ENCODE results near the gene LMF1. TPM values are rescaled to one million over a fixed set of nuclear protein-coding genes. Genes with fewer than 3 reads are reported as not detected.

The LMF1 gene
- total RNA-seq, 1 experiment from 2014 or later = 25.9 TPM

DNA sequence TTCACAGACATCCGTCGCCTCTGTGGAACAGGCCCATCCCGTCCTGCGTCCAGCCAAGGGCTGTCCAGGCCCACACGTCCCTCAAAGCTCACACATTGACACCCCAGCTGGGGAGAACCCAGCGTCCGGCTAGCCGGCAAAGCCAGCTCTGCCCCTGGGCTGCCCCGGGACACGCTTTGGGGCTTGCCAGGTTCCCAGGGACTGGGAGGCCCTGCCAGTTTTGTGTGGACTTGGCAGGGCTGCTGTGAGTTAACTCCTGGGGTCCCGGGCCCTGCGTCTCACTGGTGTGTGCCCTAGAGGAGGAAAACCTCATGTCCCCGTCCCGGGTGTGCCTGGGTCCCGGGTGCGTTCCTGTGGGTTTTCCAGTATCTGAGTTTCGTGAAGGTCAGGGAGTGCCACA, 17.1 kb upstream of the LMF1 start:
- in situ Hi-C loops (cut with HindIII; ENCODE audit: low sequenced_read_pairs) = loop anchor here (5.0 to 10.0 kb wide), 3 partner anchors 49 to 156 kb away; no protein-coding TSS in a partner anchor
- DNase-seq (ENCODE audit: low spot score) = peak; percentile 23

- in situ Hi-C loops (cut with HindIII; ENCODE audit: low sequenced_read_pairs) = loop anchor here (5.0 to 10.0 kb wide), 3 partner anchors 50 to 155 kb away; no protein-coding TSS in a partner anchor
- no peak for DNase-seq (ENCODE audit: low spot score)
These were observed 16.3 kb upstream of the LMF1 start for GRCh38 chr16:986925-987582.

- DNase-seq (ENCODE audit: low spot score) = no peak
- in situ Hi-C loops (cut with HindIII; ENCODE audit: low sequenced_read_pairs) = loop anchor here (5.0 to 10.0 kb wide), 3 partner anchors 51 to 154 kb away; no protein-coding TSS in a partner anchor
These were observed 15.6 kb upstream of the LMF1 start for GRCh38 chr16:986411-986810.

- DNase-seq (ENCODE audit: low spot score) = no peak
- in situ Hi-C loops (cut with HindIII; ENCODE audit: low sequenced_read_pairs) = loop anchor here (5.0 to 10.0 kb wide), 3 partner anchors 51 to 154 kb away; no protein-coding TSS in a partner anchor
These were observed 15.0 kb upstream of the LMF1 start for GRCh38 chr16:985646-986400.

DNA sequence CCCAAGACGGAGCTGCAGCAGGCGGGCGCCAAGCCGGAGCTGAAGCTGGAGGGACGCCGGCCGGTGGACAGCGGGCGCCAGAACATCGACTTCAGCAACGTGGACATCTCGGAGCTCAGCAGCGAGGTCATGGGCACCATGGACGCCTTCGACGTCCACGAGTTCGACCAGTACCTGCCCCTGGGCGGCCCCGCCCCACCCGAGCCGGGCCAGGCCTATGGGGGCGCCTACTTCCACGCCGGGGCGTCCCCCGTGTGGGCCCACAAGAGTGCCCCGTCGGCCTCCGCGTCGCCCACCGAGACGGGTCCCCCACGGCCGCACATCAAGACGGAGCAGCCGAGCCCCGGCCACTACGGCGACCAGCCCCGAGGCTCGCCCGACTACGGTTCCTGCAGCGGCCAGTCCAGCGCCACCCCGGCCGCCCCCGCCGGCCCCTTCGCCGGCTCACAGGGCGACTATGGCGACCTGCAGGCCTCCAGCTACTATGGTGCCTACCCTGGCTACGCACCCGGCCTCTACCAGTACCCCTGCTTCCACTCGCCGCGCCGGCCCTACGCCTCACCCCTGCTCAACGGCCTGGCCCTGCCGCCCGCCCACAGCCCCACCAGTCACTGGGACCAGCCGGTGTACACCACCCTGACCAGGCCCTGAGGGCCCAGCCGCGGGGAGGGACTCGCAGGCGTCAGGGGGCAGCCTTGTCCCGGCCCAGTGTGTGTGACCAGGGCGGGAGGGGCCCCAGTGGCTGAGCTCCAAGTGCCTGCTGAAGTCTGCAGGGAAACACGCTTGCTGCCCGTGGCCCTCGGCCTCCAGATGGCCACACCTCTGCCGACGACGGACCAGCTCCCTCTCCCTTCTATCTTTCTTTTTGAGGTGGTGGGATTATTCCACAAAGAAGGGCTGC, 14.2 kb upstream of the LMF1 start:
- in situ Hi-C loops (cut with HindIII; ENCODE audit: low sequenced_read_pairs) = loop anchor here (5.0 to 10.0 kb wide), 3 partner anchors 52 to 153 kb away; no protein-coding TSS in a partner anchor
- DNase-seq (ENCODE audit: low spot score) = no peak

DNA sequence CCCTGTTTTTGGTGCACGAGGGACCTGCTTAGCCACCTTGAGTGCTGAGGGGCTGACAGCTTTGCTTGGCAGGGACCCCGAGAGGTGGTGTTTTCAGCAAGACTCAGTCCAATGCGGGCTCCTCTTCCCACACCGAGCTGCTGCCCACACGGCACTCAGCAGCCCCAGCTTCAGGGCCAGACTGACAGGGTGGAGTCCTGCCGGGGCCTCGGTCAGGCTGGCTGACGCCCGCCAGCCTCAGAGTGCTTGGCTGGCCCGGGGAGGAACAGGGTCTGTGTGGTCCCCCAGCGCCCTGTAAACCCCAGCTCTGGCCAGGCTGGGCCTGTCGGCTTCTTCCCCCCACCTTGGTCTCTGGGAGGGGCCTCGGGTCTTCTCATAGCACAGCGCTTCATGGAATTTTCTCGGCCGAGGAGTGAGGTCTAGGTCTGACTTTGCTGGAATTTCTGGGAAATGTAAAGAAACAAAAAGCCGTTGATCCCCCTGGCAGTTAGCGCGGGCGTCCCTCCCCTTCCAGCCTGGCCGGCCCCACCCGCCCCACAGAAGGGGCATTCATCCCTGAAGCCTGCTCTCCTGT, 13.4 kb upstream of the LMF1 start:
- DNase-seq (ENCODE audit: low spot score) = no peak
- in situ Hi-C loops (cut with HindIII; ENCODE audit: low sequenced_read_pairs) = loop anchor here (10.0 kb wide), 1 partner anchor 69 kb away; no protein-coding TSS in a partner anchor

GRCh38 chr16:983044-984030, 12.6 kb upstream of the LMF1 start:
- in situ Hi-C loops (cut with HindIII; ENCODE audit: low sequenced_read_pairs) = loop anchor here (10.0 kb wide), 1 partner anchor 69 kb away; no protein-coding TSS in a partner anchor
- no peak for DNase-seq (ENCODE audit: low spot score)

GRCh38 chr16:982145-983043, 11.6 kb upstream of the LMF1 start:
- no peak for DNase-seq (ENCODE audit: low spot score)

GRCh38 chr16:981695-982144, 10.9 kb upstream of the LMF1 start, which contains the start of gene SOX8:
TSS of gene SOX8 (plus strand) at chr16:981770. CDS start at chr16:981923, 153 bp downstream.
- no peak for DNase-seq (ENCODE audit: low spot score)
- in situ Hi-C loops (cut with HindIII; ENCODE audit: low sequenced_read_pairs) = loop anchor here (10.0 kb wide), 1 partner anchor 67 kb away; no protein-coding TSS in a partner anchor

More at GRCh38 chr16:982145-983043, 11.6 kb upstream of the LMF1 start:
- in situ Hi-C loops (cut with HindIII; ENCODE audit: low sequenced_read_pairs) = loop anchor here (10.0 kb wide), 1 partner anchor 68 kb away; no protein-coding TSS in a partner anchor

- no peak for DNase-seq (ENCODE audit: low spot score)
- in situ Hi-C loops (cut with HindIII; ENCODE audit: low sequenced_read_pairs) = loop anchor here (10.0 kb wide), 1 partner anchor 66 kb away; no protein-coding TSS in a partner anchor
These were observed 9.7 kb upstream of the LMF1 start for GRCh38 chr16:980595-980854.

DNA sequence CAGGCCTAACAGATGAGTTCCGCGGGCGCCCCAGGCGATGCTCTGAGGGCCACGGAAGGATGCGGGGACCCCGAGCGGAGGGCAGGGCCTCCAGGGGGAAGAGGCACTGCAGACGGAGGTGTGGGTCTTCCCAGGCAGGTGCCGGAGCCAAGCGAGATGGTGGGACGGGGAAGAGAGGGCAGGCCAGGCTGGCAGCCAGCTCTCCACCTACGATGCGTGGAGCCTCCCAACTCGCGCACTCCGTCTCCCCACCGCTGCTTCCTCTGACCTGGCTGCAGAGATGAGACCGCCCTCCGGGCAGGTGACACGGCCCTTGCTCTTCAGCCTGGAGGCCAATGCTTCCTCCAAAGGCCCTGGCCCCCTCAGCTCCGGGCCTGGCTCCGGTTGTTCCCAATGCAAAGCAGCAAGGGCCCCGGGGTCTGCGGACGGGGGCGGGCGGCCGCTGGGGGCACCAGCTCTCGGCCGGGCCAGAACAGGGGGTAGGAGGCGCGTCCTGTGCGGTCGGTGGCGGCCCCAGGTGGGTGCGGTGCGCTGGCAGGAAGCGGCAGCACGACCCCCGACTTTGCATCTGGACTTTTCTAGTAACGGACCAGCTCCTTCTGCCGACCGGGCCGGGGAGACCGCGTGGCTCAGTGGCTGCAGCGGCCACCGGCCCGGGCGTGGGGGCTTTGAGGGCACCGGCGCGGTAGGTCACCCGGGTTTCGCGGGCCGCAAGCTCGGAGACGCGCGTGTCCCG, 9.2 kb upstream of the LMF1 start:
- DNase-seq (ENCODE audit: low spot score) = no peak

GRCh38 chr16:979147-979546, 8.4 kb upstream of the LMF1 start:
- in situ Hi-C loops (cut with HindIII; ENCODE audit: low sequenced_read_pairs) = loop anchor here (10.0 kb wide), 1 partner anchor 264 kb away; the partner anchor contains the start of gene METRN

More for the DNA sequence above, 9.2 kb upstream of the LMF1 start:
- in situ Hi-C loops (cut with HindIII; ENCODE audit: low sequenced_read_pairs) = loop anchor here (10.0 kb wide), 2 partner anchors 65 to 265 kb away; partner anchors contain the start of gene METRN

DNA sequence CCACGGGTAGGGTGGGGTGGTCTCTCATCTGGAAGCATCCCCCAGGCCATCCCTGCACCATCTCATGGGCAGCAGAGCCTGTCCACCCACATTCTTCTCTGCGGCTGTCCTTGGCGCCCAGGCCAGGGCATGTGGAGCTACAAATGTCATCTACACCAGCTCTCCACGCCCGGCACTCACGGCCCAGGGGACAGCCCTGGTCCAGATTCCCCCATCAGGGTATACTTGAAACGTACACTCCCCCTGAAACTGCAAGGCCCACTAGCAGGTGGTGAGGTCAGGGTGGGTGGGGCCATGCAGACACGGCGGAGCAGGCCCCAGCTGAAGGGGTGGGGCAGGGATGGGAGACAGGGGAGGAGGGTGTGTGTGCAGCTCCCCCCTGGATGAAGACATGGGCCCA, 7.6 kb upstream of the LMF1 start:
- in situ Hi-C loops (cut with HindIII; ENCODE audit: low sequenced_read_pairs) = loop anchor here (10.0 kb wide), 1 partner anchor 264 kb away; the partner anchor contains the start of gene METRN
- no peak for DNase-seq (ENCODE audit: low spot score)

More at GRCh38 chr16:979147-979546, 8.4 kb upstream of the LMF1 start:
- DNase-seq (ENCODE audit: low spot score) = no peak

DNA sequence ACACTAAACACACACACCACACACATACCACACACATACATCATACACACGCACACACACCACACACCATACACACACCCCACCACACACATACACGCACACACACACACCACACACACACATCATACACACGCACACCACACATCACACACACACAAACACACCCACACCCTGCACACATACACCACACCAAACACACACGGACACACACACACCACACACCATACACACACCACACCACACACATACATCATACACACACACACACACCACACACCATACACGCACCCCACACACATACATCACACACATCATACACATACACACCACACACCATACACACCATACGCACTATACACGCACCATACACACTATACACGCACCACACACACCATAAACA, 7.1 kb upstream of the LMF1 start:
- no peak for DNase-seq (ENCODE audit: low spot score)
- in situ Hi-C loops (cut with HindIII; ENCODE audit: low sequenced_read_pairs) = loop anchor here (10.0 kb wide), 1 partner anchor 263 kb away; the partner anchor contains the start of gene METRN

- in situ Hi-C loops (cut with HindIII; ENCODE audit: low sequenced_read_pairs) = loop anchor here (10.0 kb wide), 1 partner anchor 262 kb away; the partner anchor contains the start of gene METRN
- peak; percentile 35 for DNase-seq (ENCODE audit: low spot score)
These were observed 6.4 kb upstream of the LMF1 start for GRCh38 chr16:977081-977701.

Measured in G401 (cell line).